Pancreas (tissue), 10 donors: ENCODE data around the gene SWT1. TPM values are rescaled to one million over a fixed set of nuclear protein-coding genes. Genes with fewer than 3 reads are reported as not detected.
"Not testable (repeated sequence)": the region's sequence is repeated elsewhere in the genome, so short reads cannot be mapped to it uniquely, and the experiment has no call there.

Source experiments
- ATAC-seq, 4 donors: fragments of 200-7000 bp; cut with Tn5 transposase; one replicate each; pipeline versions ENCODE4 v1.8.0 to v1.9.1; 2020; ENCODE audit warnings: mild to moderate bottlenecking in 4 of 4, moderate library complexity in 4 of 4
- DNase-seq, 6 donors: peaks; one replicate each; pipeline ENCODE4 v3.0.0-alpha.2; 2020
- FAIRE-seq: peaks from 2 replicates; lab custom pipeline; 2012; peaks lifted over from hg19 to GRCh38; lab: Jason Lieb, UNC
- H3K27ac ChIP-seq, 4 donors: fragments of 200-600 bp; sonication (generic); 1 replicate in 3 of 4; 2 replicates in 1 of 4; pipeline versions ENCODE4 v1.5.0 to v1.8.0; 2020
- H3K27me3 ChIP-seq, 4 donors: fragments of 200-600 bp; one replicate each; pipeline ENCODE4 v1.8.0; 2021
- H3K36me3 ChIP-seq, 3 donors: fragments of 200-600 bp; sonication (generic) in 1 of 3; one replicate each; pipeline versions ENCODE4 v1.5.0 to v1.8.0; 2020 to 2021
- H3K4me1 ChIP-seq, 3 donors: fragments of 200-600 bp; one replicate each; pipeline ENCODE4 v1.8.0; 2021
- H3K4me3 ChIP-seq, 4 donors: fragments of 200-600 bp; sonication (generic) in 2 of 4; one replicate each; pipeline versions ENCODE4 v1.5.0 to v1.8.0; 2020 to 2021
- H3K9me3 ChIP-seq, 4 donors: fragments of 200-600 bp; one replicate each; pipeline ENCODE4 v1.8.0; 2021
- CTCF ChIP-seq, 4 donors: fragments of 200-600 bp; sonication (generic) in 3 of 4; IDR thresholded peaks; one replicate each; pipeline versions ENCODE4 v1.5.0 to v1.8.0; 2021; ENCODE audit warnings: antibody characterized with exemption in 4 of 4
- WGBS, 2 donors: extraction: QIAGEN DNeasy Blood & Tissue Kit; methylation state at CpG; one replicate each; pipeline ENCODE4 v1.1.7; 2013; 5-methylcytosine and 5-hydroxymethylcytosine counted together
- intact Hi-C, 3 donors: fragments of 100-400 bp; cut with DNase I; formaldehyde crosslinking; loops; one replicate each; pipeline versions ENCODE4 v1.11.1 to v1.14.2; 2022
- polyA plus RNA-seq, 2 donors: library from polyadenylated mRNA; stranded (reverse); fragments of 200-250 nt; gene quantifications; one replicate each; pipeline ENCODE4 v1.2.3, GENCODE V29; 2013
- total RNA-seq, 6 donors: library from RNA; stranded (reverse); fragmentation: NEBNext Ultra II Directional in 4 of 6; extraction: Animal tissue kit (Norgen Biotek cat#: 25700) in 4 of 6; gene quantifications; one replicate each; pipeline versions ENCODE4 v1.2.1 to v1.2.4, GENCODE V29; 2021 to 2023
- donor health status: healthy with polysubstance abuse.
- donor health status: DM: no; HTN: no; CAD: no; lungs with moderate emphysema.
- donor health status: DM: no; HTN: no; CAD: no.
- donor health status: control.
- donor health status: control.
- donor health status: Bipolar disorder and iron deficiency.
- donor health status: DM: yes; HTN: yes; CAD: no.
- donor health status: DM: no; HTN: no; CAD: no.
- donor health status: DM: no; HTN: no; CAD: no.
- donor health status: DM: yes; HTN: yes; CAD: no.

Gene SWT1
- total and polyA plus RNA-seq, 8 donors = 2.5 to 9.3 (median 8.4) TPM

- ATAC-seq = peak in 3 of 4 donors; percentile 4 to 43 (median 18)
- no peaks in the 10 kb centered on the region for H3K27me3 ChIP-seq
- intact Hi-C loops = loop anchor here in 1 of 3 donors (10.0 kb wide), 1 partner anchor 357 kb away; no protein-coding TSS in a partner anchor
- H3K36me3 ChIP-seq = no peaks in the 10 kb centered on the region
- no peak for FAIRE-seq
- H3K27ac ChIP-seq = peak overlapping the region; percentile 82 to 99 (median 95)
- WGBS, 2 donors = 17 to 22% methylated on average over 11 of the region's 11 CpGs
- DNase-seq = peak in 5 of 6 donors; percentile 19 to 63 (median 34)
- TF ChIP-seq CTCF (IDR thresholded peaks at IDR 0.05) = no peak
- peaks cover 9 to 28% (median 11%) of the 10 kb centered on the region in 3 donors for H3K4me1 ChIP-seq
- H3K9me3 ChIP-seq = no peaks in the 10 kb centered on the region
- peak overlapping the region in 2 of 4 donors; percentile 91 to 98 for H3K4me3 ChIP-seq
These were observed 160.9 kb downstream of the SWT1 start for GRCh38 chr1:185317886-185318310.

- no peak for FAIRE-seq
- Histone ChIP-seq H3K9me3 (no peaks in the 10 kb centered on the region), H3K36me3 (no peaks in the 10 kb centered on the region), H3K27ac (peak overlapping the region in 2 of 4 donors; percentile 96 to 99), H3K4me1 (peaks cover 3 to 24% (median 7%) of the 10 kb centered on the region in 3 donors), H3K4me3 (no peak overlapping the region), H3K27me3 (no peaks in the 10 kb centered on the region)
- DNase-seq = no peak
- no peak for TF ChIP-seq CTCF (IDR thresholded peaks at IDR 0.05)
- intact Hi-C loops = loop anchor here in 1 of 3 donors (10.0 kb wide), 1 partner anchor 356 kb away; no protein-coding TSS in a partner anchor
- 66 to 67% methylated on average over 10 of the region's 10 CpGs for WGBS, 2 donors
- ATAC-seq = no peak
These were observed 161.6 kb downstream of the SWT1 start for GRCh38 chr1:185318431-185319138.

GRCh38 chr1:185319139-185319475, 162.1 kb downstream of the SWT1 start:
- Histone ChIP-seq H3K4me3 (no peak overlapping the region), H3K9me3 (no peaks in the 10 kb centered on the region), H3K36me3 (no peaks in the 10 kb centered on the region), H3K27ac (no peak overlapping the region), H3K4me1 (peaks cover 0 to 18% (median 6%) of the 10 kb centered on the region in 3 donors), H3K27me3 (no peaks in the 10 kb centered on the region)
- no peak for TF ChIP-seq CTCF (IDR thresholded peaks at IDR 0.05)
- no peak for FAIRE-seq
- 66 to 70% methylated on average over 1 of the region's 1 CpG for WGBS, 2 donors
- intact Hi-C loops = loop anchor here in 1 of 3 donors (10.0 kb wide), 1 partner anchor 356 kb away; no protein-coding TSS in a partner anchor
- DNase-seq = no peak
- no peak for ATAC-seq

- ATAC-seq, H3K36me3 ChIP-seq, H3K27me3 ChIP-seq, H3K27ac ChIP-seq, FAIRE-seq, H3K9me3 ChIP-seq, intact Hi-C loops, H3K4me1 ChIP-seq, DNase-seq, H3K4me3 ChIP-seq: not testable (repeated sequence)
- WGBS, 2 donors = 94 to 96% methylated on average over 7 of the region's 7 CpGs
These were observed 164.1 kb downstream of the SWT1 start for GRCh38 chr1:185321104-185321503.

GRCh38 chr1:185321653-185322221, 164.8 kb downstream of the SWT1 start:
- ATAC-seq = not testable (repeated sequence)

More at GRCh38 chr1:185321653-185322221, 164.8 kb downstream of the SWT1 start:
- H3K4me1 ChIP-seq, H3K4me3 ChIP-seq, intact Hi-C loops, H3K27me3 ChIP-seq, H3K9me3 ChIP-seq, FAIRE-seq, H3K27ac ChIP-seq, H3K36me3 ChIP-seq: not testable (repeated sequence)
- 97 to 99% methylated on average over 31 to 36 of the region's 36 CpGs for WGBS, 2 donors
- peak in 3 of 6 donors; percentile 17 to 74 (median 49) for DNase-seq
